Measurements from ENCODE around the gene RCAN2.

RCAN2 gene

GRCh38 chr6:46331461-46331860, 159.8 kb downstream of the RCAN2 start:
- DNase-seq = no peak

DNA sequence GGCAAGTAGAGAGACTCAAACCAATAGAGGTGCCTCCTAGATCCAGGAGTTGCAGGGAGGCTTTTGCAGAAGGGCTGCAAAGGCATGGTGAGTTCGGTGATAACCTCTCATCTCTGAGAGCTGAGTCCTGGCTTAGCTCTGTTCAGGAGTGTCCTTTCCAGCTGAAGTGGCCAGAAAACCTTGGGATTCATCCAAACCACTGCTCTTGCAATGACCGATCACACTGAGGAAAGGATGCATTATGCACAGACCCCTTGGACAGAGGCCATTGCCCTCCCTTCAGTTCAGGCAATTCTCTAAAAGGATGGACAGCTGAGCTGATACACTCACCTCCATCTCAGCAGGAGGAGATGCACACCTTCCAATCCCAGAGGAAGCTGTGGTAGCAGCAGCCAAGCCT, 161.7 kb downstream of the RCAN2 start:
- no peak for DNase-seq

GRCh38 chr6:46327779-46328178, 163.5 kb downstream of the RCAN2 start:
- DNase-seq = no peak

GRCh38 chr6:46325561-46326530, 165.4 kb downstream of the RCAN2 start:
- peak; percentile 45 for DNase-seq

DNA sequence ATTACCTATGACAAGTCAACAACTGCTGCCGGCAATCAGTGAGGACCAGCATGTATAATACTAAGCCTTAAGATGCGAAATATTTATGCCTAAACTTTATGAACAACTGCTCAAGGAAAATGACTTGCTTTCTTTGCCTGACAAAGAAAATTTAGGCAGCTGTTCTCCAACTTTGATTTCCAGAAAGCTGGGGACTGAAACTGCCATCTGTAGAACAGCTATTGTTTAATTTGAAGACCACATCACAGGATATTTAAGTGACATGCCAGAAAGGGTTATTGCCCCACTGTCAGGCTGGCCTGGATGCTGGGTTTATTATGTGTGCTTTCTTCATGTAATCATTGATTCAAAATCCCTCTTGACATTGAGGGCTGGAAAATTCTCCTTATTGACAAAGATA, 166.5 kb downstream of the RCAN2 start:
- no peak for DNase-seq

DNA sequence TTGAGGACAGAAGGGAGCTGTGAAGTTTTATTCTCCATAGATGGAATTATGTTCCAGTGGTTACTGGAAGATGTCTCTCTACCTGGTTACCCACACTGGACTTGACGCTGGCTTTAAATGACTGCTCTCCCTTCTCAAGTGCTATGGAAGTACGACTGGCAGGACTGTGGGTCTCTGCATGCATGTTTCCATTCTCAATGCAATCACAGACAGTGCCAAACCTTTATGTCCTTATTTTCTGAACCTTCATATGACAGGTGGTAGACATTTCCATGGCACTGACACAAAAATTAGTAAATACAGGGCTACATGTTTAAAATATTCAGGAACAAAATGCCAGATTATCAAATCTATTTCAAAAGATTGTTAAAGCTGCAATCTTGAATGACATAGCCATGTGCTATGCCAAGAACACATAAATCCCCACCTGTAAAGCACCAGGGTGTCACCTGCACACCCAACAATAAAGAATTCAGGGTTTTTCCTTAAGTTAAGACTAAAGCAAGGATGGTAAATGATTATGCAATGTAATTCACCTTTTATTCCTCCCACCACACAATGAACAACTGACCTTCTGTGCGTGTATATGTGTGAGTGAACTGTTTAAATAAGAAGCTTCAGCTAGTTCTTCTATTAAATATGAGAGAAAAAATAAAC, 167.2 kb downstream of the RCAN2 start:
- DNase-seq = no peak

- DNase-seq = peak; percentile 87
These were observed 167.8 kb downstream of the RCAN2 start for GRCh38 chr6:46323312-46323965.

GRCh38 chr6:46320505-46320904, 170.7 kb downstream of the RCAN2 start:
- no peak for DNase-seq

- DNase-seq = no peak
These were observed 175.7 kb downstream of the RCAN2 start for GRCh38 chr6:46315589-46315988.

GRCh38 chr6:46312654-46313053, 178.6 kb downstream of the RCAN2 start:
- no peak for DNase-seq

DNA sequence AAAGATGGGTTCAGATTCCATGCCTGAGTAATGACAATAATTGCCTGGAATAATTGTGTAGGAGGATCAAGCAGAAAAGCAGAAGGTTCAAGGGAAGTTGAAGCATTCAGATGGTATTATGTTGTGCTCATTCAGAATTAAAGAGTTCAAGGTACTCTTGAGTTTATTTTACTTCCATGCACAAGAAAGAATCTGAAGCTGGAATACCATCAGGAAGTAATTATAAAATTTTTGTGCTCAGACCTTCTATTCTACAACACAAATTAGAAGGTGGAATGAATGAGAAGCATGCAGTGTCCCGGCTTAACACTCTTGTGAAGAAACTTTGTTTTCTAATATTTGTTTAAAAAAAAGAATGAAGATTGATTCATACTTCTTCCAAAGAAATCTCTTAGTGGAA, 181.1 kb downstream of the RCAN2 start:
- no peak for DNase-seq

DNA sequence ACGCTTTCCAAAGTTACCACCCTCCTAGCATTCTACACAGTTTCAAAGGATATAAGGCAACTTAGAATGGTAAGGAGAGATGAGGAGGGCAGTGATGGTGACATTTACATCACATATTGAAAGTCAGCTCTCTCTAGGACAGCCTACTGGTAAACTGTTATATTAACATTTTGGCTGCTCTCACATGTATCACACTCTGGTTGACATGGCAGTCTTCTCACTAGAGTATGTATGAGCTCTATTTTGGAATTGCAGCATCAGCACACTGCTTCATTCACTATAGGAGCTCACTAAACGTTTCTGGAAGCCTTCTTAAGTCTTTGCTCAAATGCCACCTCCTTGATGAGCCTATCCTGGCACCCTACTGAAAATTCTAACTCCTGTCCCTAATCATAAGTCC, 184.8 kb downstream of the RCAN2 start:
- DNase-seq = no peak

- no peak for DNase-seq
These were observed 185.4 kb downstream of the RCAN2 start for GRCh38 chr6:46305833-46306232.

DNA sequence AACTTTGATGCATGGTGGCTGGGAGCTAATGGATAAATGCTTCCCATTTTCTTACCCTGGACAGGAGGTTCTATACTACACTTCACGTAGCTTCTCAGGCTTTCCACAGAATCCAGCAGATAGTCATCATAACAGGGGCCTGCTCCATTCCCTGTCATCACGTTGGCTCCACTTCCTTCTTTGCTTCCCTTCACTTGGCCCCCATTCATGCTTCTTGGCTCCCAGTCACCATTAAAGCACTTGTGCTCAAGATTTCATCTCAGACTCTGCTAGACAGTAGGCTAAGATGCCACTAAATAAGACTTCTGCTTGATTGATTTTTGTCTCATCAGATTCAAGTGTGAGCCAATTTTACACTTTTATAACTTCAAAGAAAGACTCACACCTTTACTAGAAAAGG, 186.0 kb downstream of the RCAN2 start:
- DNase-seq = no peak

DNA sequence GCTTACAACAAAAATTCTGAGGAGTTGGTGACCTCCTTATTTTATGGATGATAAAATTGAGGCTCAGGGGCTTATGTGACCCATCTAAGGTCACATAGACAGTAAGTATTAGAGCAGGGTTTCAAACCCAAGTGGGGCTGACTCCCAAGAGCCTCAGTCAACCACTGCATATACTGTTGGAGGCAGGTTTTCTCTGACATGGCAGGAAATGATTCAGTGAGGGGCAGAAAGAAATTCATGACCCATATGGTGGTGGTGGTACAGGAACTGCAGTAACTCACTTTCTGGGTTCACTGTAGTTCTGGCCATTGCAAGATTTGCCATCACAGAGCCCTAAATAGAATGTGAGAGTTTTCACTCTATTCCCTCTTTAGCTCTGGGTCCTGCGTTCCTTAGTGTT, 188.4 kb downstream of the RCAN2 start:
- no peak for DNase-seq

GRCh38 chr6:46302176-46302575, 189.1 kb downstream of the RCAN2 start:
- no peak for DNase-seq

DNA sequence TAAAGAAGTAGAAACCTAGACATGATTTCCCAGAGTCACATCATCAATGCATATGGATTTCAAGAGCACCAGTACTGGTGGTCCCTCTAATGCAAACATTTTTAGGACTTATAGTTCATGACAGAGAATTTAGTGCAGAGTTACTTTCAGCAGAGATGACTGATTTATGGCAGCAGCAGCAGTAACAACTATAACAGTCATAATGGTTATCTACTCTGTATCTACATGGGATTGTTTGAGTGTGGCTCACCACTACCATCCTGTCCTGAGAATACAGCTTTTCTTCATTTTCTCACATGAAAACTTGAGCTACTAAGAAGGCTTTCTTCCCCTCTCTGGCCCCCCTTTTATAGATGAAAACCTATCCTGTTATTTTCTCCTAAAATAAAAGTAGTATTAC, 192.0 kb downstream of the RCAN2 start:
- DNase-seq = no peak

GRCh38 chr6:46296586-46296985, 194.7 kb downstream of the RCAN2 start:
- DNase-seq = no peak

GRCh38 chr6:46293641-46294316, 197.5 kb downstream of the RCAN2 start:
- no peak for DNase-seq

- no peak for DNase-seq
These were observed 199.4 kb downstream of the RCAN2 start for GRCh38 chr6:46291880-46292279.

DNA sequence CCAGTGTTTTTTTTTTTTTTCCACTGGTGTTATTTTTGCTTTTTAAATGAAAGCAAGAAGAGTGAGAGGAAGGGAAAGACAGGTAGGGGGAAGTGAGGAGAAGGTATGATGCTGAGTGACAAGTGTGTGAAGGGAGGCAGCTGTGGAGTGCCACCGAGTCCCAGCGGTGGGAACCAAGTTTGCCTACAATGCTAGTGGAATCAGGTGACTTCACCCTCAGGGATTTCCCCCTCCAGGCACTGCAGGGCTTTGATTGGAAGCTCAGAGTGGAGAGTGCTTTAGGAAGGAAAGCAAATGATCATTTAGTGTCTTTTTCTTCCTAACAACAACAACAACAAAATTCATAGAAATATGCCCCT, 200.0 kb downstream of the RCAN2 start:
- DNase-seq = no peak

DNA sequence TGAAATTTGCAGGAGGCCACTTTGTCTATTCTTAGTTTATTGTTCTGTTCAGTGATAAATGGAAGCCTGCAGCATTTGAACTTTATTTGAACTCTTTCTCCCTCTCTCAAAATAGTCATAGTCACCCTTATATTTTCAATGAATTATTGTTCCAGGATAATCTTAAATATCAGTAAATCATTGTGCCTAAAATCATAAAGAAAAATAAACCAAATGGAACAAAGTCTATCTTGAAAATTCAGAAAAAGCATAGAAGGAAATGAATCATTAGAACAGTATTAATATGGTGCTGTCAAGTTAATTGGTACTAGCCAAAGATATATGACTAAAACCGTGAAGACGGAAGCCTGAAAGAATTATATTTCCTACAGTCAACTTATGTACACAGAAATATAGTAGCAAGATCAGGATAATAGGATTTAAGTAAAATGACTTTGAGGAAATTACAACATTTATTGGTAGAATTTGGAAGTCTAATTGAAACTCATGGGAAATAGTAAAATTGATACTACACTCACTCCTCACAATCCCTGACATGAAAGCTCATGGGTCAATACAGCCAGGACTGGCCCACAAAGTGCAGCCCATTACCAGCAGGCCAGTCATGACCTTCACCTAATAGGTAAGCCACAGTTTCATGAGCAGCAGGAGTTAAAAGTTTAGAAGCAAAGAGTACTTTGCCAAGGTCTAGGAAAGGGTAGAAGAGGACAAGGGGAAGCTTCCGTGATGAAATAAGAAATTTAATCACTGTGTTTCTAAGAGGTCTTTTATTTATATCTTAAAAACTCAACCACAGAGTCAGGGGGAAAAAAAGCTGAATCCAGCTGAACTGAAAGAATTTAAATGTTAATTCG, 200.6 kb downstream of the RCAN2 start:
- DNase-seq = no peak
